HG03103 (cell line): Measurements from ENCODE around the gene GPC6.

Source experiments
- ATAC-seq: cut with Tn5 transposase; IDR thresholded peaks from one replicate; pipeline ENCODE4 v1.9.1; 2021; ENCODE audit warnings: low read depth; ENCODE audit not compliant: unreplicated experiment

The GPC6 gene

GRCh38 chr13:93361703-93362102, 135.1 kb downstream of the GPC6 start:
- no peak for ATAC-seq

- ATAC-seq = no peak
These were observed 137.6 kb downstream of the GPC6 start for GRCh38 chr13:93364166-93364565.

GRCh38 chr13:93368296-93368695, 141.7 kb downstream of the GPC6 start:
- no peak for ATAC-seq

GRCh38 chr13:93368718-93369117, 142.1 kb downstream of the GPC6 start:
- no peak for ATAC-seq

GRCh38 chr13:93372856-93373255, 146.2 kb downstream of the GPC6 start:
- no peak for ATAC-seq

GRCh38 chr13:93375491-93375890, 148.9 kb downstream of the GPC6 start:
- ATAC-seq = no peak

GRCh38 chr13:93377196-93377595, 150.6 kb downstream of the GPC6 start:
- ATAC-seq = no peak

GRCh38 chr13:93378184-93378583, 151.6 kb downstream of the GPC6 start:
- ATAC-seq = no peak

GRCh38 chr13:93386116-93386515, 159.5 kb downstream of the GPC6 start:
- no peak for ATAC-seq

GRCh38 chr13:93388701-93389100, 162.1 kb downstream of the GPC6 start:
- no peak for ATAC-seq

- no peak for ATAC-seq
These were observed 171.0 kb downstream of the GPC6 start for GRCh38 chr13:93397619-93398018.

GRCh38 chr13:93398167-93399035, 171.8 kb downstream of the GPC6 start:
- ATAC-seq = no peak

- ATAC-seq = no peak
These were observed 172.6 kb downstream of the GPC6 start for GRCh38 chr13:93399212-93399611.

- ATAC-seq = no peak
These were observed 179.5 kb downstream of the GPC6 start for GRCh38 chr13:93406136-93406535.

- no peak for ATAC-seq
These were observed 180.9 kb downstream of the GPC6 start for GRCh38 chr13:93407551-93407950.

GRCh38 chr13:93409001-93409400, 182.4 kb downstream of the GPC6 start:
- no peak for ATAC-seq

- ATAC-seq = no peak
These were observed 183.2 kb downstream of the GPC6 start for GRCh38 chr13:93409816-93410215.

GRCh38 chr13:93411186-93411680, 184.6 kb downstream of the GPC6 start:
- no peak for ATAC-seq

GRCh38 chr13:93412676-93413075, 186.1 kb downstream of the GPC6 start:
- no peak for ATAC-seq

- ATAC-seq = no peak
These were observed 187.5 kb downstream of the GPC6 start for GRCh38 chr13:93413972-93414717.

- ATAC-seq = no peak
These were observed 190.2 kb downstream of the GPC6 start for GRCh38 chr13:93416736-93417355.
